Naive thymus-derived CD8-positive, alpha-beta T cell (primary cell): ENCODE measurements around the gene NXN. TPM values are rescaled to one million over a fixed set of nuclear protein-coding genes. Genes with fewer than 3 reads are reported as not detected.
"Not testable (repeated sequence)": the region's sequence is repeated elsewhere in the genome, so short reads cannot be mapped to it uniquely, and the experiment has no call there.

ENCODE experiments used
- ATAC-seq, 2 donors: fragments of 150-1000 bp; cut with Tn5 transposase in 1 of 2; sonication (Bioruptor Pico), chemical (Tn5 transposase) in 1 of 2; 1 replicate in 1 of 2; 2 replicates in 1 of 2; pipeline ENCODE4 v1.10.0; 2021; ENCODE audit warnings: mild to moderate bottlenecking in 2 of 2, moderate library complexity in 2 of 2
- POLR2A ChIA-PET: fragments of 350-600 bp; sonication (Branson Sonifier 250); formaldehyde crosslinking; loops from one replicate; lab custom pipeline; 2021; ENCODE audit warnings: antibody characterized with exemption; lab: Charles Lee
- DNase-seq, 10 donors: peaks; one replicate each; pipeline versions ENCODE4 v3.0.0 to v3.0.0-alpha.2; 2020 to 2022
- H3K27ac Mint-ChIP-seq, 10 donors: one replicate each; pipeline ENCODE4 v1.8.0; 2020 to 2022; ENCODE audit warnings: mild to moderate bottlenecking in 10 of 10, mixed read lengths in 10 of 10, moderate library complexity in 4 of 10, inconsistent platforms in 1 of 10
- H3K27me3 Mint-ChIP-seq, 5 donors: one replicate each; pipeline ENCODE4 v1.8.0; 2021 to 2022; ENCODE audit warnings: mixed read lengths in 5 of 5
- H3K36me3 Mint-ChIP-seq, 3 donors: one replicate each; pipeline ENCODE4 v1.8.0; 2020 to 2022; ENCODE audit warnings: mixed read lengths in 3 of 3, mild to moderate bottlenecking in 2 of 3, inconsistent platforms in 1 of 3
- H3K4me1 Mint-ChIP-seq, 4 donors: one replicate each; pipeline ENCODE4 v1.8.0; 2021 to 2022; ENCODE audit warnings: mixed read lengths in 4 of 4
- H3K4me3 Mint-ChIP-seq, 10 donors: one replicate each; pipeline ENCODE4 v1.8.0; 2020 to 2022; ENCODE audit warnings: mild to moderate bottlenecking in 10 of 10, mixed read lengths in 10 of 10, moderate library complexity in 6 of 10, inconsistent platforms in 1 of 10
- H3K9me3 Mint-ChIP-seq, 9 donors: one replicate each; pipeline ENCODE4 v1.8.0; 2020 to 2022; ENCODE audit warnings: mixed read lengths in 9 of 9, mild to moderate bottlenecking in 3 of 9, inconsistent platforms in 1 of 9, moderate library complexity in 1 of 9
- polyA plus RNA-seq, 3 donors: library from polyadenylated mRNA; unstranded; fragments of 300-500 nt; fragmentation: Illumina TruSeq; gene quantifications; one replicate each; pipeline ENCODE4 v1.2.3, GENCODE V29; 2021
- total RNA-seq, 8 experiments: library from RNA in 2 of 8; stranded (reverse) in 2 of 8; gene quantifications; one replicate each; pipeline ENCODE4 v1.2.3 and lab custom pipeline; 2021 to 2026

NXN gene
- total and polyA plus RNA-seq, 5 experiments from 2014 or later: 0.06 to 0.85 (median 0.49) TPM

DNA sequence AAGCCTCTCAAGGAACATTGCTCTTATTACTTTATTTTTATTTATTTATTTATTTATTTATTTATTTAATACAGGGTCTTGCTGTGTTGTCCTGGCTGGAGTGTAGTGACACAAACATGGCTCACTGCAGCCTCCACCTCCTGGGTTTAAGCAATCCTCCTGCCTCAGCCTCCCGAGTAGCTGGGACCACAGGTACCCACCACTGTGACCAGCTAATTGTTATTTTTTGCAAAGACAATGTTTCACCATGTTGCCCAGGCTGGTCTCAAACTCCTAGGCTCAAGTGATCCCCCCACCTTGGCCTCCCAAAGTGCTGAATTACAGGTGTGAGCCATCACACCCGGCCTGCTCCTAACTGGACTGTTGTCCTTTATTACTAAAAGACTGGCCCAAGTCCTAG is 4.8 kb downstream of the NXN start:
- H3K27ac Mint-ChIP-seq, ATAC-seq, DNase-seq, H3K4me3 Mint-ChIP-seq, H3K36me3 Mint-ChIP-seq, H3K9me3 Mint-ChIP-seq, POLR2A ChIA-PET: not testable (repeated sequence)
- peaks cover 23 to 70% (median 47%) of the 10 kb centered on the region in 5 donors for H3K27me3 Mint-ChIP-seq
- H3K4me1 Mint-ChIP-seq: peaks cover 4 to 11% (median 7%) of the 10 kb centered on the region in 4 donors

DNA sequence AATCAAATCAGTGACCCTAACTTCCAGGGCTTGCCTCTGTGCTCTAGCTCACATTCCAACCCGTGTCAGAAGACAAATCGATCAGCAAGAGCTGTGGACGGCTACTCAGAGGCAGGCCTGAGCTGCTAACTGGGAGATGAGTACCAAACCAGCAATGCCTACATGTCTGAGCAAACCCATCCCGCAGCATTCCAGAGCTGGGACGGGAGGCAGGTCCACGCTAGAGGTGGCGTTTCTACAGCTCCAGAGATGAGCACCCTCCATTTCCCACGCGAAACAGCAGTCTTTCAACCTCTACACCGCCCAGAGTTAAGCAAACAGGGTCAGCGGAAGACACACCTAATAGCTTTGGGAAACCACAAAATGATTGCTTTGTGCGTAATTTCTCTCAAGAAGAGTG is 6.5 kb downstream of the NXN start:
- Mint-ChIP-seq H3K27ac (no peak overlapping the region), H3K4me1 (peaks cover under 1 to 10% (median 4%) of the 10 kb centered on the region in 4 donors), H3K4me3 (no peak overlapping the region), H3K36me3 (no peaks in the 10 kb centered on the region), H3K9me3 (no peaks in the 10 kb centered on the region), H3K27me3 (peaks cover 26 to 77% (median 59%) of the 10 kb centered on the region in 5 donors)
- POLR2A ChIA-PET: interaction anchor here (0.6 kb wide), 1 partner anchor 175 kb away, joined by 6 read pairs; no protein-coding TSS in a partner anchor
- ATAC-seq: no peak
- no peak for DNase-seq

- H3K4me1 Mint-ChIP-seq, POLR2A ChIA-PET, H3K27ac Mint-ChIP-seq, DNase-seq, H3K9me3 Mint-ChIP-seq, ATAC-seq, H3K4me3 Mint-ChIP-seq, H3K36me3 Mint-ChIP-seq: not testable (repeated sequence)
- peaks cover 28 to 75% (median 55%) of the 10 kb centered on the region in 5 donors for H3K27me3 Mint-ChIP-seq
These were observed 7.7 kb downstream of the NXN start for GRCh38 chr17:971861-972260.

DNA sequence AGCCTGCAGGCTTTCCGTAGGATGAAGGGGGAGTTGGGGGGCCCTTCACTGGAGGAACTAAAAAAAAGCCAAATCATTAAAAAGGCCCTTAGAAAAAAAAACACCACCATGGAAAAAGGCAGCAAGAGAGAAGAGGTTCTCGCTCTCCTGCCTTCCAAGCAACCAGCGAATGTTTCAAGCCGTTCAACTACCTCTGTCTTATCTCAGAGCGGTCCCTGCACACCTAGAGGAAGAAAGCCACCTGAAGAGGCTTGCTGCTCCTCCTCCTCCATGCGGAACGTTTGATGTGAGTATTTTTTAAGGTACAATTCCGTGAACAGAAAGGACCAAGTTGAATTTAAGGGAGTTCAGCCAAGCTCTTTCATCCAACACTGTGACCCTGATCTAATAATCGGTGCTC is 9.2 kb downstream of the NXN start:
- Mint-ChIP-seq H3K4me3 (no peak overlapping the region), H3K27ac (peak overlapping the region in 1 of 10 donors; percentile 2), H3K27me3 (peaks cover 20 to 73% (median 44%) of the 10 kb centered on the region in 5 donors), H3K36me3 (no peaks in the 10 kb centered on the region), H3K9me3 (no peaks in the 10 kb centered on the region), H3K4me1 (peaks cover 0 to 5% (median 2%) of the 10 kb centered on the region in 4 donors)
- ATAC-seq (no peak), DNase-seq (no peak)
- POLR2A ChIA-PET: no interaction called here

GRCh38 chr17:969811-970355 is 9.7 kb downstream of the NXN start:
- no peaks in the 10 kb centered on the region for H3K36me3 Mint-ChIP-seq
- peaks cover 18 to 70% (median 41%) of the 10 kb centered on the region in 5 donors for H3K27me3 Mint-ChIP-seq
- H3K9me3 Mint-ChIP-seq: no peaks in the 10 kb centered on the region
- peaks cover 0 to 5% (median 2%) of the 10 kb centered on the region in 4 donors for H3K4me1 Mint-ChIP-seq
- POLR2A ChIA-PET: no interaction called here
- DNase-seq (no peak), ATAC-seq (no peak)
- no peak overlapping the region for H3K27ac Mint-ChIP-seq
- no peak overlapping the region for H3K4me3 Mint-ChIP-seq

DNA sequence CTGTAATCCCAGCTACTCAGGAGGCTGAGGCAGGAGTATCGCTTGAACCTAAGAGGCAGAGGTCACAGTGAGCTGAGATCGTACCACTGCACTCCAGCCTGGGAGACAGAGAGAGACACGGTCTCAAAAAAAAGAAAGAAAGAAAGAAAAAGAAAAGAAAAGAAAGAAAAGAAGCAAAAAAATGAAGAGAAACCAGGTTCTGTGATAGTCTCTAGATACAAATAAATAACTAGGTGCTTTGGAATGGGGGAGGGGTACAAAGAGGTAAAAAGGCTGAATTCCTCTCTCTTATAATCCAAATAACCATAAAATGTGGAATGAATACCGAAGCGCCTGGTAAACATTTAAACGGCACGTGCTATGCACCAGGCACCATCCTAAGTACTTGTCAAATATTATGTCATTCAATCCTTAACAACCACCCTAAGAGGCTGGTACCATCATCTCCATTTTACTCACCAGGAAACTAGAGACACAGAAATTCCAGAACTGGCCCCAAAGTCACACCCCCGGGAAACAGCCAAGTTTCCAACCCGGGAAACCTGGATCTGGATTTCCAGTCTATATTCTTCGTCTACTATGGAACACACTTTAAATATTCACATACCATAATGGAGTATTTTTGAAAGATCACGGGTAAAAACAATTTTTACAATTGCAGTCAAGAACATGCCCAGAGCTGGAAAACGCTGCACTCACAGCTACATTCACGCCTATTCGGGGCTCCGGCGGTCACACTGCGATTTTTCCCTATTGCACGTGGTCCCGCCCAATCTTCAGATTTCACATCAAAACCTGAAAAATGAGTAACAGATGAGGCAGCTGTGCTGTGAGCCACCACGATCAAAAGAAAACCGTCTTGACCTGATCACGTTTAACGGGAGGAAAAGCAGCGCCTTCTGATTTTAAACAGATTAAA is 10.5 kb downstream of the NXN start:
- DNase-seq (no peak), ATAC-seq (no peak)
- Mint-ChIP-seq H3K4me3 (no peak overlapping the region), H3K36me3 (no peaks in the 10 kb centered on the region), H3K27me3 (peaks cover 16 to 67% (median 43%) of the 10 kb centered on the region in 5 donors), H3K4me1 (peaks cover 0 to 5% (median 2%) of the 10 kb centered on the region in 4 donors), H3K27ac (peak overlapping the region in 1 of 10 donors; percentile 24), H3K9me3 (no peaks in the 10 kb centered on the region)
- POLR2A ChIA-PET: no interaction called here

DNA sequence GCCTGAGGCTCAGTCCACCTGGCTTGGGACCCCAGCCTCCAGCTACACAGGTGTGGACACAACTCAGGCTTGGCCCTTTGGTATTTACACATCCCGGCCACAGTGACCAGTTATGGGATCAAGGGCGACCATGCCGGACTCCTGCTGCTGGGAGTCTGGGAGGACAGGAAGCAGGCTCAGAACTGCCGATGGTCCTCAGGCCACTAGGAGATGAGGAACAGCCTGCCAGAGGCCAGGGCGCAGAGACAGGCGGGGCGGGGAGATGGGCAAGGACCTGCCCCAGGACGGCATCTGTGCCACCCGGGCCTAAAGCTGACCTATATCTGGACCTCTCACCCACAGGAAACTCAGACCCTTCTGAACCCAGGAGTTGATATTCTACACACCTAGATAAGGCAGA is 12.5 kb downstream of the NXN start:
- POLR2A ChIA-PET: no interaction called here
- H3K4me3 Mint-ChIP-seq: no peak overlapping the region
- ATAC-seq: no peak
- H3K27ac Mint-ChIP-seq: peak overlapping the region in 1 of 10 donors; percentile 71
- H3K27me3 Mint-ChIP-seq: peaks cover 16 to 55% (median 36%) of the 10 kb centered on the region in 5 donors
- DNase-seq: no peak
- H3K4me1 Mint-ChIP-seq: peaks cover 0 to 5% (median 2%) of the 10 kb centered on the region in 4 donors
- no peaks in the 10 kb centered on the region for H3K9me3 Mint-ChIP-seq
- no peaks in the 10 kb centered on the region for H3K36me3 Mint-ChIP-seq

- H3K27ac Mint-ChIP-seq: no peak overlapping the region
- no peak for ATAC-seq
- POLR2A ChIA-PET: no interaction called here
- H3K4me1 Mint-ChIP-seq: peaks cover 0 to 5% (median 2%) of the 10 kb centered on the region in 4 donors
- H3K4me3 Mint-ChIP-seq: no peak overlapping the region
- no peak for DNase-seq
- H3K27me3 Mint-ChIP-seq: peaks cover 15 to 46% (median 37%) of the 10 kb centered on the region in 5 donors
- H3K36me3 Mint-ChIP-seq: no peaks in the 10 kb centered on the region
- no peaks in the 10 kb centered on the region for H3K9me3 Mint-ChIP-seq
These were observed 14.1 kb downstream of the NXN start for GRCh38 chr17:965311-965989.

- DNase-seq (no peak), ATAC-seq (no peak)
- Mint-ChIP-seq H3K27me3 (peaks cover 12 to 42% (median 35%) of the 10 kb centered on the region in 5 donors), H3K36me3 (no peaks in the 10 kb centered on the region), H3K9me3 (no peaks in the 10 kb centered on the region), H3K4me1 (peaks cover 0 to 3% (median 1%) of the 10 kb centered on the region in 4 donors), H3K4me3 (no peak overlapping the region), H3K27ac (no peak overlapping the region)
- POLR2A ChIA-PET: interaction anchor here (0.6 kb wide), 1 partner anchor 127 kb away, joined by 3 read pairs; no protein-coding TSS in a partner anchor
These were observed 14.7 kb downstream of the NXN start for GRCh38 chr17:964876-965275.

DNA sequence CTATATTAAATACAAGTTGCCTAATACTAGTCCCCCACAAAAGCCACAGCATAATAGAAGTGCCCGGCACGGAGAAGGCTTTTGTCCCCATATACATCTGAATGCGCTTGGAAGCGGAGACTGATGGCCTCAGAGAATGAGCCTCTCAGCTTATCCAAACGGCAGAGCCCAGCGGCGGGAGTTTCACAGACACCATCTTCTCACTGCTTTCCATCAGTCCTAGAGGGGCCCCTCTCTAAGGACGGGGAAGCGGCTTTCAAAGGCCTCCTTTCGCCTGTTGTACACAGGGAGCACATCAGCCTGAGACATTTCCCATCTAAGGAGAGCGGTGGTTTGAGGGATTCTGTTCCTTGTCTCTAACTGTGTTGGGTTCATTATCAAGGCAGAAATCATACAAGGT is 16.9 kb downstream of the NXN start:
- no peaks in the 10 kb centered on the region for H3K4me1 Mint-ChIP-seq
- POLR2A ChIA-PET: no interaction called here
- no peak overlapping the region for H3K4me3 Mint-ChIP-seq
- ATAC-seq (no peak), DNase-seq (no peak)
- H3K27ac Mint-ChIP-seq: no peak overlapping the region
- H3K9me3 Mint-ChIP-seq: no peaks in the 10 kb centered on the region
- H3K36me3 Mint-ChIP-seq: no peaks in the 10 kb centered on the region
- peaks cover 6 to 35% (median 19%) of the 10 kb centered on the region in 5 donors for H3K27me3 Mint-ChIP-seq

- no peaks in the 10 kb centered on the region for H3K4me1 Mint-ChIP-seq
- no peak for ATAC-seq
- no peak overlapping the region for H3K4me3 Mint-ChIP-seq
- peaks cover 6 to 32% (median 17%) of the 10 kb centered on the region in 5 donors for H3K27me3 Mint-ChIP-seq
- DNase-seq: no peak
- no peaks in the 10 kb centered on the region for H3K9me3 Mint-ChIP-seq
- peak overlapping the region in 1 of 10 donors; percentile 90 for H3K27ac Mint-ChIP-seq
- H3K36me3 Mint-ChIP-seq: no peaks in the 10 kb centered on the region
- POLR2A ChIA-PET: no interaction called here
These were observed 17.4 kb downstream of the NXN start for GRCh38 chr17:962166-962565.

- Mint-ChIP-seq H3K4me1 (no peaks in the 10 kb centered on the region), H3K36me3 (no peaks in the 10 kb centered on the region), H3K9me3 (no peaks in the 10 kb centered on the region), H3K27ac (peak overlapping the region in 1 of 10 donors; percentile 14), H3K27me3 (peaks cover 2 to 18% (median 10%) of the 10 kb centered on the region in 5 donors), H3K4me3 (no peak overlapping the region)
- POLR2A ChIA-PET: interaction anchor here (0.5 kb wide), 1 partner anchor 48 kb away, joined by 6 read pairs; no protein-coding TSS in a partner anchor
- ATAC-seq (no peak), DNase-seq (no peak)
These were observed 20.7 kb downstream of the NXN start for GRCh38 chr17:958712-959451.
